Smooth muscle cell of the brain vasculature (primary cell): ENCODE measurements around the gene KIAA0753.
"Not testable (repeated sequence)": the region's sequence is repeated elsewhere in the genome, so short reads cannot be mapped to it uniquely, and the experiment has no call there.

ENCODE experiments used
- DNase-seq: peaks from one replicate; pipeline ENCODE4 v3.0.0-alpha.2; 2012; ENCODE audit warnings: low read depth, low spot score

Gene KIAA0753

DNA sequence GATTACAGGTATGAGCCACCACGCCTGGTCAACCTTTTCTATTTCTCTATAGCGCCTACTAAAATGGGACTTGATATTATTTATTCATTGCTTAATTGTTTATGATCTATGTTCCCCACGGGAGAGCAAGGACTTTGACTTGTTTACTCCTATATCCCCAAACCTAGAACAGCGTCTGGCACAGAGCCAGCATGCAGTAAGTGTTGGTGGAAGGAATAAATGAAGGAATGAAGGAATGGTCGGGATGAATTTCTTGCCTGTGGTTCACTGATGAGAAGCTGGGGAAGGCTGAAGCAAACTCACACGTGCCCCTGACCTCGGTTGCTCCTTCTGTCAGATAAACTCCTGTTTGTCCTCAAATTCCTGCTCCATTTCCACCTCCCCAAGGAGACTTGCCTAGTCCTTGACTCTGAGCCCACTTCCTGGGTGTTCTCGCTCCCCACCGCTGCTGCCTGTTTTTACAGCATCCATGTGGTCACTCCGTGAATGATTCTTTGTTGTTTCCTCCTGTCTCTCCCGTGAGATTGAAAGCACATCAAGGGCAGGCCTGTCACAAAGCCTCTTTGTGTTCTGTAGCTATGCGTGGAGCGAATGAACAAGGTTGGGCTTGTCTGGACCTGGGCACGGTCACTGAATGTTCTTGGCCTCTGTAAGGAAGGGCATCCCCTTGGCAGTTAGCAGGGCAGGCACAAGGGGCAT lies 28.4 kb upstream of the KIAA0753 start:
- DNase-seq = no peak

DNA sequence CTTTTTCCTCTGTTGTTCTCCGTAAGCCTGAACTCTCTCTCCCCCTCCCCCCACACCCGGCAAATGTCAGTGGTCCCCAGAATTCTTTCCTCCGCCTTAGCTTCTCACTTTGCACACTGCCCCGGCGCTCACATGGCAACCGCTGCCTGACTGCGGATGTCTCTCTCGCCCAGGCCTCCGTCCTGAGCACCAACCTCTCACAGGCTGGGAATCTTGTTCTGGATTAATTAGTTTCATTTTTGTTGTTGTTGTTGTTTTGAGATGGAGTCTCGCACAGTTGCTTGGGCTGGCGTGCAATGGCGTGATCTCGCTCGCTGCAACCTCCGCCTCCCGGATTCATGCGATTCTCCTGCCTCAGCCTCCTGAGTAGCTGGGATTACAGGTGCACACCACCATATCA lies 27.7 kb upstream of the KIAA0753 start:
- DNase-seq = no peak

DNA sequence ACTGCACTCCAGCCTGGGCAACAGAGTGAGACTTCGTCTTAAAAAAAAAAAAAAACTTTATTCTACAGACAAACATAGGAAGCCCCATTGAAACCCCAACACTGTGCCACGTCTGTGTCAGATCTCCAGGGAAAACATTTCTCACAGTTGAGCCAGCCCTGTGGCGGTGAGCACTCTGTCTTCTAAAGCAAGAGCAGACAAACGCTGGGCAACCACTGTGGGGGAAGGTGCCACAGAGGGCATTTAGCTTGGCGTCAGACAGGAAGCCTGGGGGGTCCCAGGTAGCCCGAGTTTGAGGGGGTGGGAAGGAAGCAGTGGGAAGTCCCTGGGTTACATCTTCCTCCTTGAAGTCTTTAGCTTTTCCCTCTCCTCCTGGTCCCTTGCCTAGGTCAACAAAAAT lies 27.0 kb upstream of the KIAA0753 start:
- DNase-seq = no peak

DNA sequence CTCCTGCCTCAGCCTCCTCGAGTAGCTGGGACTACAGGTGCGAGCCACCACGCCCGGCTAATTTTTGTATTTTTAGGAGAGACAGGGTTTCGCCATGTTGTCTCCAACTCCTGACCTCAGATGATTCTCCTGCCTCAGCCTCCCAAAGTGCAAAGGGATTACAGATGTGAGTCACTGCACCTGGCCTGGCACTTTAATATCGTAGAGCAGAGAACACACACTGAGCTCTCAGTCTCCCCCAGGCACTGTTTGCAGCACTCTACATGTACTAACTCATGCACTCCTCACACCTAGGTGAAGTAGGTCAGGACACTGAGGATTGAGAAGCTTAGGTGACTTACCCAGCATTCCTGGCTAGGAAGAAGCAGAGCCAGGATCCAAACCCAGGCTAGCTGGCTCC lies 26.0 kb upstream of the KIAA0753 start:
- DNase-seq = no peak

- peak; percentile 47 for DNase-seq
These were observed 25.6 kb upstream of the KIAA0753 start for GRCh38 chr17:6666077-6666521.

GRCh38 chr17:6663200-6663599 lies 22.7 kb upstream of the KIAA0753 start:
- DNase-seq = not testable (repeated sequence)

DNA sequence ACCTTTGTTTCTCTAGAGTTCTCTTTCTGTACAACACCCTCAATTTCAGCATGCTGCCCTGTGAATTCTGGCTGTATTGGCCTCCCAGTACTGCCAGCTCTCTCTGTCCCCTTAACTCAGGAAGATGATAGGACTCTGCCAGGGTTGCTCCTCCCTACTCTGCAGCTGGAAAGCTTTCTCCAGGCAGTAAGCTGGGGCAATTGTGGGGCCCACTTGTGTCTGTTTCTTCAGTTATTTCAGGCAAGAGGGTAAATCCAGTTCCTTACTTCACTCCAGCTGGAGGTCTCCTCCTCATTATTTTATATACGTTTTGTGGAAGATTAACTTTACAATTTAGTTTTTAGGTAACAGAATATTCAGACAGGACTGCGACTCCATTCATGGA lies 20.9 kb upstream of the KIAA0753 start:
- no peak for DNase-seq

- DNase-seq = no peak
These were observed 20.4 kb upstream of the KIAA0753 start for GRCh38 chr17:6660805-6661463.

DNA sequence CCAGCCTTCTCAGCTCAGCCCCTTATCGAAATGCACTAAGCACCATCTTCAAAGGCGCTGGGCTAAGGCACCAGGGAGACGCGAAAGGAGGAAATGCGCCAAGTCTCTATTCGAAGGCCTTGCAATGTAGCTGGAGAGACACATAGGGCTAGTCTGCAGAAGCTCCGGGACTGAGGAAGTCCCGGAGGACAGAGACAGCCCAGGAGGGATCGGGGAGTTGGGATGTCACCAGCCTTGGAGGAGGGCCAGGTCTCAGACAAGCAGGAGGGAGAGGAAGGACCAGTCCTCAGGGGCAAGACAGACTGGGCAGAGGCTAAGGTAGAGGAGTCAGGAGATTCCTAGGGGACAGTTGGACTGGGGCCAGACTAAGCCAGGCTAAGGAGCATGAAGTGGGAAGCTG lies 19.6 kb upstream of the KIAA0753 start:
- DNase-seq = no peak

DNA sequence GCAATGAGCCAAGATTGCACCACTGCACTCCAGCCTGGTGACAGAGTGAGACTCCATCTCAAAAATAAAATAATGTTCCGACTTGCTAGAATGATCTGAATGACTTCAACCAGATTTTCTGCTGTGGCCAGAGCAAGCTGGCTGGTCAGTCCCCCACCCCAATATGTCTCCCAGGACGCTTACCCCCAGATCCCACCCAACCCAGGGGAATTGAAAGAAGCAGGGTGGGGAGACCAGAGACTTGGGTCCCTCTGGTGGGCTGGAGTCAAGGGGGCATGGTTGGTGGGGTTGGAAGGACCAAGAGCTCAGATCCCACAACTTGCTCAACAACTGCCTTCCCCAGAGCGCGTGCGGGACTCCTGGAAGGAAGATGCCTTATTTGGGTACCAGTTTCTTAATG lies 17.9 kb upstream of the KIAA0753 start:
- not testable (repeated sequence) for DNase-seq

GRCh38 chr17:6657633-6658287 lies 17.2 kb upstream of the KIAA0753 start:
- no peak for DNase-seq

DNA sequence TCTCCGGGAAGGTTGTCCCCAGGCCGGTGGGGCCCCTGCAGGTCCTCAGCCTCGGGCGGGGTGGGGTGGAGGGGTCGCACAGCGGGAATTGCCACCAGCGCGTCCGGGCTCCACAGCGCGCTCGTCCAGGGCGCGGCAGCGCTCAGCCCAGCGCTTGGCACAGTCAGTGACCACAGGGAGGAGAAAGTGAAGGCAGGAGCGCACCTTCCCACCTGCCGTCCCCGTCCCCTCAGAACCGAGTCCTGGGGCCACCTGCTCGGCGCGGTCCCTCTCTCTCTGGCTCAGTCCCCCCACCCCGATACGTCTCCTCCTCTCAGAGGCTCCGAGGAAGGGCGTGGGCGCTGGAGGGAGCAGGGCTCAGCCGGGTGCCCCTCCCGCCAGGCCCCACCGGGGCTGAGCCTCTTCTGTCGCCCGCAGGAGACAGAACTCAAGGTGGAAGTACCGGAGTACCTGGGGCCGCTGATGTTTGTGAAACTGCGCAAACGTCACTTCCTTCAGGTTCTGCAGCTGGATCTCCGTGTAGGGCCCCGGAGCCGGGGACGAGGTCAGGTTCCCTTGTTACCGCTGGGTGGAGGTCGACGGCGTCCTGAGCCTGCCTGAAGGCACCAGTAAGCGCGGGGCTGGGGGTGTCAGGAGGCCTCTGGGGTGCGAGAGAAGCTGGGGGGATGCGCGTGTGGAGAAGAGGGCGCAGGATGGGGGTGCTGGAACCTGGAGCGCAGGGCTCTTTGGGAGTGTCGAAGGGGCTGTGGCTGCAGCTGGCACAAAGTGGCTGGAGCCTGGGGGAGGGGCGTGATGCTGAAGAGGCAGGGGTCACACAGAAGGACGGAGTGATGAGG lies 16.5 kb upstream of the KIAA0753 start:
- not testable (repeated sequence) for DNase-seq

- not testable (repeated sequence) for DNase-seq
These were observed 15.3 kb upstream of the KIAA0753 start for GRCh38 chr17:6655732-6656361.

- DNase-seq = no peak
These were observed 14.6 kb upstream of the KIAA0753 start for GRCh38 chr17:6654841-6655731.

DNA sequence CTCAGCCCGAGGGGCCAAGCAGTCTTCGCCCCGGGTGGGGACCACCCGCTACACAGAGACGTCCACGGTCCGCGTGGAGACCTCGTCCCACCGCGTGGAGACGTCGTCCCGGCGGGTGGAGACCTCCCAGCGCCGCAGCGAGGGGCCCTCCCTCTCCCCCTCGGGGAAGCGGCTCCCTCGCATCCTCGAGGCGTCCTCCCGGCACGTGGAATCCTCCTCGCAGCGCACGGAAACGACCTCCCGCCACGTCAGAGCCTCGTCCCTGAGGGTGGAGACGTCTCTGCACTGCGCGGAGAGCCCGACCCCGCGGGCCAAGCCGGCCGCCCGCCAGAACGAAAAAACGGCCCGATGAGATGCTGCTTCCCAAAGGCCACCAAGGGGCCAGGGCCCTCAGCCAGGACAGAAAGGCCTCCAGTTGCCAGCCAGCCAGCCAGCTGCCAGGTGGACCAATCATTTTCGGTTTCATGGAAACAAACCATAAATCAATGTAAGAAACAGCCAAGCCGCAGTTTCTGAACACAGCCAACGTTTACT lies 11.5 kb upstream of the KIAA0753 start:
- no peak for DNase-seq

- peak; percentile 64 for DNase-seq
These were observed 10.9 kb upstream of the KIAA0753 start, which contains the start of the genes C17orf100 and MED31 for GRCh38 chr17:6651354-6651918. Gene C17orf100, plus strand, starts transcription at chr17:6651762. Its CDS starts 152 bp downstream, at chr17:6651914. Gene MED31, minus strand, starts transcription at chr17:6651605. Its CDS starts 77 bp downstream, at chr17:6651528.

DNA sequence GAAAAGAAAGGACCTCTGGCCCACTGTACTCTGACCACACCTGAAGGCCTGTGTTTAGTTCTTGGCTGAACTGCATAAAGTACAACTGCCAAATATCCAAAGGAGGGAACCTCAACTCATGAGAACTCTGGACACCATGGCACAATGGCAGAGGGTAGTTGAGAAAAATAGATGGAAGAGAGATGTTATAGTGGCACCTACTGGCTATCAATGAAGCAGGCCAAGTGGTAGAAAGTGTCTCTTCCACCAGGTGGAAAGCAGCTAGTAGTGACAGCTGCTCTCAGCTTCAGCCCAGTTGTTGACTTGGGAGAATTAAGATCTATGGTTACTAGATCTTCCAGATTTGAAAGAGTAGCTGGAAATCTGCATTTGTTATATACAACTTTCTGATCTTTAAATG lies 7.7 kb upstream of the KIAA0753 start:
- DNase-seq = no peak

DNA sequence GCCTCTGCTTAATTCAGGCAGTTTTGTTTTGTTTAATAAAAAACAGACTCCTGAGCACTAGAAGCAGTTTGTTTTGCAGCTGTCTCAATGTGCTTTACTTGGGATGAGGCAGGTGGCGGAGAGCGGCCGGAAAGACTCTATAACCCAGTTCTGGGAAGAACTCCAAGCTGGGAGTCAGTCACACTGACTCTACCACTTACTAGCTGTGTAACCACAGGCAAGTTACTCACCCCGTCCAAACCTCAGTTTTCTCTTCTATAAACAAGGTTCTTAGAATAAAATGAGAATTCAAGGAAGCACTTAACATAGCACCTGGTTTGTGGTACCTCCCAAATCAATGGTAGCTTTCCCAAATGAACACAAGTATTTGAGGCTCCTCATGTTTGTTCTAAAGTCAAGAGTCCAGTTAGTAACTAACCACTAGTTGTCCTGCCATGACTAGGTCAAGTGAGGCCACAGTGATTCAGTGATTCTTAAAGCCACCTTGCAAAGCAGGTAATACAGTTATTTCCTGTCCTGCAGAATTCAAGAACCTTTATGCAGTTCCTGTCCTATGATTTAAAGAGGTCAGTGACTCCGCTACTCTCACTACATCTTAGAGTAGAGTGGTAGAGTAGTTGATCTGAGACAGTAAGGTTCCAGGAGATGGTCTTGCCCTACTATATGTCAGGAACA lies 3.1 kb upstream of the KIAA0753 start:
- DNase-seq = no peak

DNA sequence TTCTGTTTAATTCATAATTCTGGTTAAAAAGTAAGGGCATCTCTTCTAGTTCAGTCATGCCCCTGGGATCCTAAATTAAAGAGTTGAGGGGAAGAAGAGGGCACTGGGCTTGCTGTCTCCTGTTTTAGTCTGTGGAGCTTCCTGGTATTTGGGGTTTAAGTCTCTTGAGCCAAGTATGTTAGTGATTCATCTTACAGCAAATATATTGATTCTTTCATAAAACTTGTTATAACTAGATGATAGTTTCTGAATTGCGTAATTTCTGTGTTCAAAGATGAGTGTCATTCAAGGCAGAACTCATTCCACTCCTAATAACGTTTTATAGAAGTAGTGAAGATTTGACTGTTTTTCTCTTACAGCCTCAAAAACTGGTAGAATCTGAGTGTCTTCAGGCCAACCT lies 2.1 kb upstream of the KIAA0753 start:
- DNase-seq = no peak
